K562 (cell line): ENCODE results near the gene SEC14L2. TPM values are rescaled to one million over a fixed set of nuclear protein-coding genes. Genes with fewer than 3 reads are reported as not detected.

Experiments used
- CAMTA2 ChIP-seq: fragments of 250-450 bp; sonication (Bioruptor Pico); conservative IDR thresholded peaks from 2 replicates; pipeline ENCODE4 v1.5.1; 2022
- CREBBP ChIP-seq: IDR thresholded peaks from one replicate; pipeline ENCODE4 v1.6.1; 2012; ENCODE audit warnings: low read depth, mild to moderate bottlenecking, control low read depth, inconsistent platforms, low read length
- HIVEP1 ChIP-seq: fragments of 250-450 bp; sonication (Bioruptor Pico); IDR thresholded peaks from 2 replicates; pipeline ENCODE4 v1.4.0; 2020; ENCODE audit warnings: mild to moderate bottlenecking
- LCOR ChIP-seq: sonication (generic); formaldehyde crosslinking; IDR thresholded peaks from 2 replicates; pipeline ENCODE4 v1.8.0; 2022; ENCODE audit warnings: mild to moderate bottlenecking, missing genetic modification reagents
- POLR2AphosphoS5 ChIP-seq: IDR thresholded peaks from 2 replicates; pipeline ENCODE4 v1.6.1; 2011; ENCODE audit warnings: mild to moderate bottlenecking, low read depth, low read length, moderate library complexity; ENCODE audit not compliant: control insufficient read depth, insufficient read depth
- SIX5 ChIP-seq, 2 experiments: IDR thresholded peaks; 2 replicates each; pipeline ENCODE4 v1.6.1; 2011; ENCODE audit warnings: low read length in 2 of 2, borderline replicate concordance in 1 of 2, low read depth in 1 of 2, mild to moderate bottlenecking in 1 of 2, moderate library complexity in 1 of 2; ENCODE audit not compliant: insufficient read depth in 1 of 2
- ZNF282 ChIP-seq: sonication (generic); formaldehyde crosslinking; IDR thresholded peaks from 2 replicates; pipeline ENCODE4 v1.8.1; 2023; ENCODE audit warnings: missing genetic modification reagents
- ZNF449 ChIP-seq: fragments of 250-450 bp; sonication (Bioruptor Pico); IDR thresholded peaks from 2 replicates; pipeline ENCODE4 v1.8.0; 2022; ENCODE audit warnings: moderate library complexity, mild to moderate bottlenecking, inconsistent platforms
- ZNF707 ChIP-seq: fragments of 250-450 bp; sonication (Bioruptor Pico); conservative IDR thresholded peaks from 2 replicates; pipeline ENCODE4 v1.8.0; 2022; ENCODE audit warnings: inconsistent platforms, mild to moderate bottlenecking, moderate library complexity
- polyA plus RNA-seq, 8 experiments: library from polyadenylated mRNA; depleted of rRNA in 4 of 8; stranded (reverse) in 5 of 8; unstranded in 3 of 8; fragments of >200 nt; fragmentation: Nextera tagmentation in 2 of 8; fragmentation: Illumina TruSeq in 1 of 8; extraction: Ambion mirVana in 2 of 8; extraction: Trizol in 1 of 8; gene quantifications; 2 replicates each; pipeline versions ENCODE4 v1.2.1 to v1.2.3, GENCODE V29; 2011 to 2014; ENCODE audit warnings: inconsistent platforms in 1 of 8, missing spikeins in 1 of 8
- total RNA-seq, 7 experiments: library from RNA; depleted of rRNA in 6 of 7; stranded (reverse); fragments of >200 nt in 6 of 7; fragmentation: Illumina TruSeq in 2 of 7; extraction: Trizol in 2 of 7; gene quantifications; 2 replicates each; pipeline versions ENCODE4 v1.2.1 to v1.2.3, GENCODE V29; 2011 to 2021; ENCODE audit warnings: low replicate concordance in 1 of 7
- TF ChIP-seq, protein P1 (sequence below): fragments of 450-650 bp; IDR thresholded peaks from 2 replicates; pipeline ENCODE4 v1.6.1; 2016; ENCODE audit warnings: low read depth
- TF ChIP-seq, protein P2 (sequence below): sonication (generic); formaldehyde crosslinking; IDR thresholded peaks from 2 replicates; pipeline ENCODE4 v1.8.0; 2022; ENCODE audit warnings: missing genetic modification reagents, mild to moderate bottlenecking, moderate library complexity, borderline replicate concordance
- TF ChIP-seq, protein P3 (sequence below): fragments of 450-650 bp; IDR thresholded peaks from 2 replicates; pipeline ENCODE4 v1.6.1; 2017; ENCODE audit warnings: mild to moderate bottlenecking, moderate library complexity

Gene SEC14L2
- total and polyA plus RNA-seq, 9 of the 15 experiments (the other 6 are each of a cell fraction or from before 2014, with no cell fraction given) = 0.03 to 0.17 (median 0.10) TPM

DNA sequence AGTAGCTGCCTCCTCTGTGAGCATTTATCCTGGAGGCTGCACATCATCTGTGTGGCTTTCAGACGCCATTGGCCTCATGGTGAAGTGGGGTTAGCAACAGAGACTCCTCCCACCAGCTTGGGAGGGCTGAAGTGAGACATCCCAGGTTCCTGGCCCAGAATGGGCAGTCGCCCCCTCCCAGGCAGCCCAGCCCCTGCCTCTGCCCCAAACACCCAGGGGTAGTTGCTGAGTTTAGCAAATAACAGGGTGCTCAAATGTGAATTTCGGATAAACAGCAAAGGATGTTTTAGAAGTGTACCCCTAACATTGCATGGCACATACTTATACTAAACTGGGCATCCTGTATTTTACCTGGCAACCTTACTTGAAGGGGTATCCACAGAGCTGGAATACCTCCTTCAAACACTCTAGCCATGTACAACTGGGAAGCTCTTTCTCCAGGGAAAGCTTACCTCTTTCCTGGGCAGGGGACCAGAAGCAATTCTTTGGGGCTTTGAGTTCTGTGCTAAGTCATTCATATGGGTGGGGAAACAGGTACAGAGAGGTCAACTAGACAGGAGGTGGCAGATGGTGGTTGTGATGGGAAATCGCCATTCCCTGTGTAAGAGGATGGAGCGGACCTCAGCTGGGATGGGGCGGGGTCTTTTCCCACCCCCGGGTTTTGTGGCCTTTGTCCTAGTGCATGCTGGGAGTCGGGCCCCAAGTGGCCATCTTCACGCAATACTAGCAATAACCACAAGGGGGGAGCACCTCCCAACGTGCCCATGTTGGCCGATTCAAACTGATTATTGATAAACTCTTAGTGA is 48.0 kb downstream of the SEC14L2 start (continued):
- TF ChIP-seq, protein P1, sequence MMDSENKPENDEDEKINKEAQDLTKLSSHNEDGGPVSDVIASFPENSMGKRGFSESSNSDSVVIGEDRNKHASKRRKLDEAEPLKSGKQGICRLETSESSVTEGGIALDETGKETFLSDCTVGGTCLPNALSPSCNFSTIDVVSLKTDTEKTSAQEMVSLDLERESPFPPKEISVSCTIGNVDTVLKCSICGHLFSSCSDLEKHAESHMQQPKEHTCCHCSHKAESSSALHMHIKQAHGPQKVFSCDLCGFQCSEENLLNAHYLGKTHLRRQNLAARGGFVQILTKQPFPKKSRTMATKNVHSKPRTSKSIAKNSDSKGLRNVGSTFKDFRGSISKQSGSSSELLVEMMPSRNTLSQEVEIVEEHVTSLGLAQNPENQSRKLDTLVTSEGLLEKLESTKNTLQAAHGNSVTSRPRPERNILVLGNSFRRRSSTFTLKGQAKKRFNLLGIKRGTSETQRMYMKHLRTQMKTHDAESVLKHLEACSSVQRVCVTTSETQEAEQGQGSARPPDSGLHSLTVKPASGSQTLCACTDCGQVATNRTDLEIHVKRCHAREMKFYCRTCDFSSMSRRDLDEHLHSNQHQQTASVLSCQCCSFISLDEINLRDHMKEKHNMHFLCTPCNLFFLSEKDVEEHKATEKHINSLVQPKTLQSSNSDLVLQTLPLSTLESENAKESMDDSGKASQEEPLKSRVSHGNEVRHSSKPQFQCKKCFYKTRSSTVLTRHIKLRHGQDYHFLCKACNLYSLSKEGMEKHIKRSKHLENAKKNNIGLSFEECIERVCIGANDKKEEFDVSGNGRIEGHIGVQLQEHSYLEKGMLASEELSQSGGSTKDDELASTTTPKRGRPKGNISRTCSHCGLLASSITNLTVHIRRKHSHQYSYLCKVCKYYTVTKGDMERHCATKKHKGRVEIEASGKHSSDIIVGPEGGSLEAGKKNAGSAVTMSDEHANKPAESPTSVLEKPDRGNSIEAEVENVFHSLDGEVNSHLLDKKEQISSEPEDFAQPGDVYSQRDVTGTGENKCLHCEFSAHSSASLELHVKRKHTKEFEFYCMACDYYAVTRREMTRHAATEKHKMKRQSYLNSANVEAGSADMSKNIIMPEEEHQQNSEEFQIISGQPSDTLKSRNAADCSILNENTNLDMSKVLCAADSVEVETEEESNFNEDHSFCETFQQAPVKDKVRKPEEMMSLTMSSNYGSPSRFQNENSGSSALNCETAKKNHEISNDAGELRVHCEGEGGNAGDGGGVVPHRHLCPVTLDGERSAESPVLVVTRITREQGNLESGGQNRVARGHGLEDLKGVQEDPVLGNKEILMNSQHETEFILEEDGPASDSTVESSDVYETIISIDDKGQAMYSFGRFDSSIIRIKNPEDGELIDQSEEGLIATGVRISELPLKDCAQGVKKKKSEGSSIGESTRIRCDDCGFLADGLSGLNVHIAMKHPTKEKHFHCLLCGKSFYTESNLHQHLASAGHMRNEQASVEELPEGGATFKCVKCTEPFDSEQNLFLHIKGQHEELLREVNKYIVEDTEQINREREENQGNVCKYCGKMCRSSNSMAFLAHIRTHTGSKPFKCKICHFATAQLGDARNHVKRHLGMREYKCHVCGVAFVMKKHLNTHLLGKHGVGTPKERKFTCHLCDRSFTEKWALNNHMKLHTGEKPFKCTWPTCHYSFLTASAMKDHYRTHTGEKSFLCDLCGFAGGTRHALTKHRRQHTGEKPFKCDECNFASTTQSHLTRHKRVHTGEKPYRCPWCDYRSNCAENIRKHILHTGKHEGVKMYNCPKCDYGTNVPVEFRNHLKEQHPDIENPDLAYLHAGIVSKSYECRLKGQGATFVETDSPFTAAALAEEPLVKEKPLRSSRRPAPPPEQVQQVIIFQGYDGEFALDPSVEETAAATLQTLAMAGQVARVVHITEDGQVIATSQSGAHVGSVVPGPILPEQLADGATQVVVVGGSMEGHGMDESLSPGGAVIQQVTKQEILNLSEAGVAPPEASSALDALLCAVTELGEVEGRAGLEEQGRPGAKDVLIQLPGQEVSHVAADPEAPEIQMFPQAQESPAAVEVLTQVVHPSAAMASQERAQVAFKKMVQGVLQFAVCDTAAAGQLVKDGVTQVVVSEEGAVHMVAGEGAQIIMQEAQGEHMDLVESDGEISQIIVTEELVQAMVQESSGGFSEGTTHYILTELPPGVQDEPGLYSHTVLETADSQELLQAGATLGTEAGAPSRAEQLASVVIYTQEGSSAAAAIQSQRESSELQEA = no peak
- TF ChIP-seq ZNF707 (CRISPR knock-in tag) (no peak), ZNF449 (CRISPR knock-in tag) (no peak), LCOR (no peak), HIVEP1 (no peak), POLR2AphosphoS5 (peak; percentile 88), SIX5 (IDR thresholded peaks at IDR 0.05; ENCODE audit: borderline replicate concordance in 1 of 2, insufficient read depth in 1 of 2, low read depth in 1 of 2, low read length in 2 of 2) (no peak), ZNF282 (no peak), CREBBP (no peak), CAMTA2 (CRISPR knock-in tag) (no peak)
- TF ChIP-seq, protein P2, sequence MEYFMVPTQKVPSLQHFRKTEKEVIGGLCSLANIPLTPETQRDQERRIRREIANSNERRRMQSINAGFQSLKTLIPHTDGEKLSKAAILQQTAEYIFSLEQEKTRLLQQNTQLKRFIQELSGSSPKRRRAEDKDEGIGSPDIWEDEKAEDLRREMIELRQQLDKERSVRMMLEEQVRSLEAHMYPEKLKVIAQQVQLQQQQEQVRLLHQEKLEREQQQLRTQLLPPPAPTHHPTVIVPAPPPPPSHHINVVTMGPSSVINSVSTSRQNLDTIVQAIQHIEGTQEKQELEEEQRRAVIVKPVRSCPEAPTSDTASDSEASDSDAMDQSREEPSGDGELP (CRISPR knock-in tag) = peak; percentile 65; the same call in 1 of the 2 replicates
- TF ChIP-seq, protein P3, sequence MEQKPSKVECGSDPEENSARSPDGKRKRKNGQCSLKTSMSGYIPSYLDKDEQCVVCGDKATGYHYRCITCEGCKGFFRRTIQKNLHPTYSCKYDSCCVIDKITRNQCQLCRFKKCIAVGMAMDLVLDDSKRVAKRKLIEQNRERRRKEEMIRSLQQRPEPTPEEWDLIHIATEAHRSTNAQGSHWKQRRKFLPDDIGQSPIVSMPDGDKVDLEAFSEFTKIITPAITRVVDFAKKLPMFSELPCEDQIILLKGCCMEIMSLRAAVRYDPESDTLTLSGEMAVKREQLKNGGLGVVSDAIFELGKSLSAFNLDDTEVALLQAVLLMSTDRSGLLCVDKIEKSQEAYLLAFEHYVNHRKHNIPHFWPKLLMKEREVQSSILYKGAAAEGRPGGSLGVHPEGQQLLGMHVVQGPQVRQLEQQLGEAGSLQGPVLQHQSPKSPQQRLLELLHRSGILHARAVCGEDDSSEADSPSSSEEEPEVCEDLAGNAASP = no peak
